ENCODE results near the gene ADPRH.

Gene ADPRH

GRCh38 chr3:119598410-119599098 lies 19.3 kb downstream of the ADPRH start:
- DNase-seq, result no peak

- DNase-seq, result no peak
These were observed 20.4 kb downstream of the ADPRH start for GRCh38 chr3:119599558-119600174.

DNA sequence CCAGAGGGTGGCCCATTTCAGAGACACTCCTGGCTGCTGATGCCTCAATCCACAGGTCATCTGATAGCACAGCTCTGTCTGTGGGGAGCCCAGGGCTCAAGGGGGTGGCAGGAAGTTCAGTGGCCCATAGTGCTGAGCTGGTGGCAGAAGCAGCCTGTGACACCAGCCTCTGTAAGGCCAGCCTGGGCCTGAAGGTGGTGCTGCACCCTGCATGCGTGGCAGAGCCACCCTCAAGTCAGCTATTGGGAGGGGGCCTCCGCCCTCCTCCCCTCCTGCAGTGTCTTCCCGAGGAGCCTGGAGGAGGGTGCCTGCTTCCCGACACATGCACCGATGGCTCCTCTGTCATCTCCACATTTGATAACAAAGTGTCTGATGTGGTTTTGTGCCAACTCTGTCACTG lies 21.4 kb downstream of the ADPRH start:
- DNase-seq, result no peak

GRCh38 chr3:119601154-119601553 lies 21.9 kb downstream of the ADPRH start:
- DNase-seq, result no peak

GRCh38 chr3:119602676-119603075 lies 23.4 kb downstream of the ADPRH start:
- no peak for DNase-seq

DNA sequence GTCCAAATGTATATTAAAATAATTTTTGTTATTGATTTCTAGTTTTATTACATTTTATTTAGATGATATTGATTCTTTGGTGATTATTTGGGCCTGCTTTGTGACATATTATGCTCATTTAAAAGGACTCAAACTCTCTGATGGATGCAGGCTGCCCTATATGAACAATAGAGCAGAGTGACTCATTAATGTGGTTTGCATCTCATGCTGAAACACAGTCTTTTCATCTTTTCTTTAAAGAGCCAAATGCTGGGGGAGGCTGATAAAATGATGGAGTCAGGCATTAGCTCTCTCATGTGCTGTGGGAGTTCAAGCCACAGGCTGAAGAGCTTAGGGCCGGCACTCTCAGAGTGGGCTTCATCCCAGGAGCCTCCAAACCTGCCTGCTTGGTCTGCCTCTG lies 25.6 kb downstream of the ADPRH start:
- DNase-seq, result no peak

GRCh38 chr3:119608405-119609000 lies 29.2 kb downstream of the ADPRH start:
- DNase-seq, result no peak

DNA sequence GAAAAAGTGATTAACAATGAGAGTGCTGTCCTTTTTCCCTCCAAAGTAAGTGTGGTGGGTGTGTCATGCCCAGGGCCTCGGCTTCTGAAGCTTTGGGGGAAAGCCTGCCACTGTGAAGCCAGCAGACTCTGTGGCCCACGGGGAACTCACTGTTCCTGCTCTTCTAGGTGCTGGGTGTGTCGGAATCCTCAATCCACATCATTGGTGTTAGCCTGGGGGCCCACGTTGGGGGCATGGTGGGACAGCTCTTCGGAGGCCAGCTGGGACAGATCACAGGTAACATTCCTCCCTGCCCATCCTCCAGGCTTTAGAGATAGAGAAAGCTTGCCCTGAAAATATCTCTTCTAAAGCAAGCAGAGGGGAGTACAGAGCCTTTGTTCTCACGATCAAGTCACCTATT lies 30.0 kb downstream of the ADPRH start:
- DNase-seq, result no peak

DNA sequence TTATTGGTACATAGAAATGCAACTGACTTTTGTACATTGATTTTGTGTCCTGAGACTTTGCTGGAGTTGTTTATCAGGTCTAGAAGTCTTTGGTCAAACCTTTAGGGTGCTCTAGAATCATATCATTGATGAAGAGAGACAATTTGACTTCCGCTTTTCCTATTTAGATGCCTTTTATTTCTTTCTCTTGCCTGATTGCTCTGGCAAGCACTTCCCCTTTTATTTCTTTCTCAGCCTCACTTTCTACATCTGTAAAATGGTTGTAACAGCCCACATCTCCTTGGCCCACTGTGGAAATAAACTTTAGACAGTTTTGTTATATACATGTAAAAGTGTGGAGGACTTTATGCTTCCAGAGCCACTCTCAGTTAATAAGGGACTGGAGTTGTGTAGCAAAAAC lies 32.4 kb downstream of the ADPRH start:
- DNase-seq, result no peak

- DNase-seq, result no peak
These were observed 33.9 kb downstream of the ADPRH start for GRCh38 chr3:119613201-119613600.

GRCh38 chr3:119613872-119614271 lies 34.6 kb downstream of the ADPRH start:
- no peak for DNase-seq

GRCh38 chr3:119616056-119616455 lies 36.8 kb downstream of the ADPRH start:
- no peak for DNase-seq

- DNase-seq, result no peak
These were observed 39.8 kb downstream of the ADPRH start for GRCh38 chr3:119619094-119619493.

DNA sequence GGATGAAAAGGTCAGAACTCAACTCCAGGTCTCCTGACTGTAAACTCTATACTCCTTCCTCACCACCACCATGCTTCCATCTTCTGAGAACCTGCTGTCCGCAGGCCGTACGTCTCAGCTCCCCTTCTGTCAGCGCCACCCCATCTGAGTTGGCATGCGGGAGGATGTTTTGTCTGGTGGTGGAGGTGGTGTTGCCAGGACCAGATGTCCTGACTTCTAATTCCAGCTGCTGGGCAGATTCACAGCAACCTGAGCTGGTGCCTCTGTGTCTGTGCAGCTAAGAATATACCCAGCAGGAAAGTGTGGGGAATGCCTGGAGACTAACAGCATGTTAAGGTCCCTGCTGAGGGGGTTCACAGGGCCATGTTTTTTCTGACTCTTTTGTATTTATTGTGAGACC lies 41.6 kb downstream of the ADPRH start:
- no peak for DNase-seq

DNA sequence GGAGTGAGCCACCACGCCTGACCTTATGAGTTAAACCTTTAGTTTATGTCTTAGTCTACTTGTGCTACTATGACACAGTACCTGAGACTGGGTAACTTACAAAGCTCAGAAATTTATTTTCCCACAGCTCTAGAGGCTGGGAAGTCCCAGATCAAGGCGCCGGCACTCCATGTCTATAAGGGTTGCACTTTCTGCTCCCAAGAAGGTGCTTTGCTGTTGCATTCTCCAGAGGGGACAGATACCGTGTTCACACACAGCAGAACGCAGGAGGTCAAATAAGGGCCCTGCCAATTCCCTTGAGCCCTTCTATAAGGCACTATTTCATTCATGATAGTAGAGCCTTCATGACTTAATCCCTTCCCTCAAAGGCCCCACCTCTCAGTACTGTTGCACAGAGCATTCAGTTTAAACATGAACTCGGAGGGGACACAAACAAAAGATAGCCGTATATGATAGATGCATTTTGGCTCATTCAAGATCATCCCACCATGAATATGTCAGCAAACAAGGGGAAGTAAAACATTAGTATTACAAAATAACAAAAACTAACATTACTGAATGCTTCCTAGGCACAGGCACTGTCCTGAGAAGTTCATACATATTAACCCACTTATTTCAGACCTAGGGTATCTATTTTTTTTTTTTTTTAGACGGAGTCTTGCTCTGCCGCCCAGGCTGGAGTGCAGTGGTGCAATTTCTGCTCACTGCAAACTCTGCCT lies 44.9 kb downstream of the ADPRH start:
- no peak for DNase-seq

- DNase-seq, result no peak
These were observed 46.3 kb downstream of the ADPRH start for GRCh38 chr3:119625451-119626153.

DNA sequence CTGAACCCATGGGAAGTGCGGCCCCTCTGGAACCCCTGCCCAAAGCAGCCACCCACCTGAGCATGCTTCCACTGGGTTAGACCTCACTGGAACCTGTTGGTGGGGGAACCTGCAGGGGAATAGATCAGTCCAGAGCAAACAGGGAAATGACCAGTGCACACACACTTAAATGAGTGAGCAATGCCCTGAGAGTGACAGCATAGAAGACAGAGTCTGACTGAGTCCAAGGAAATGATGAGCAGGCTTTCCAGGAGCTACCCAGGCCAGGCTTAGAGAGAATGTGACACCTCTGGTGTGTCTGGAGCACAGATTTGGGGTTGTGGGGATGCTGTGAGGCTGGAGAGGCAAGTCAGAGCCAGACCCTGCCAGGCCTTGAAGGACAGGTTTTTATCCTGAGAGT lies 46.9 kb downstream of the ADPRH start:
- no peak for DNase-seq

DNA sequence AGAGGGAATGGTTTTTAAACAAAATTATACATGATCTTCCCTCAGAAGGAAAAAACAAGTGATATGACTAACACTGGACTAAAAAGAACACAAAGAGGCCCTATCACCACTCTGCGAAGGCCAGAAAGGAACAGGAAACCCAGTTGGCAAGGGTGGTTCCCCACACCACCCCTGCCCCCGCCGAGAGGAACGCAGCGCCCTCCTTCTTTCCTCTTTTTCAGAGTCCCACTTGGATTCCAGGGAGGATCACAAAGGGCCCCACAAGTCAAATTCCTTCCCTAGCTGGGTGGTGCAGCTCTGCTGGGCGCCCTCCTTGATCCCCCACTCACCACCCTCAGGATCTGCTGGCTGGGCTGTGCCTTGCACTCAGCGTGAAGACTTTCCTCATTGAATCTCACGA lies 48.2 kb downstream of the ADPRH start:
- no peak for DNase-seq

- no peak for DNase-seq
These were observed 49.1 kb downstream of the ADPRH start for GRCh38 chr3:119628390-119628789.

DNA sequence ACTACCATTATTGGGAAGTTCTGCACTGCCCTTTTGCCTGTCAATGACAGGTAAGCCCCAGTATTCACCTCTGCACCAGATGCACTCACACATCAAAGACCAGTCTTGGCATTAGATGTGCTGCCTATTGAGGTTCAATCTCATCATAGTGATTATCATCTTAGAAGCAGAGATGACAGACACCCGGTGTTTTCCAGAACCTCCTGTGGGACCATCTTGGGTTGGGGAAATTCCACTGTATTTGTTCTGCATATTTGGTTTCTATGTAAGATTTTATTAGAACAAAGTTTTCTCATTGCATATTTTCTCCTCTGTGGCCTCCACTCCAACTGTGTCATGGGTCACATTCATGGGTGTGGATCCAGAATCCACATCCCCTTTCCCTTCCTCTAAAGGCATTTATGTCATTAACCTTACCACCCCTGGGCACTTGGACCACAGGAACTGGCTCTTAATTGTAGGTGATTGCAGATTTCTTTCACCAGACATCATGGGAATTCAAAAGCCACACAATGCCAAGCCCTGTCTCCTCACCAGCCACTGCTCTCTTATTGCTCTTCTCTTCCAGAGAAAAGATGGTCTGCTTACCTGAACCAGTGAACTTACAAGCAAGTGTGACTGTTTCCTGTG lies 49.6 kb downstream of the ADPRH start:
- DNase-seq, result no peak

DNA sequence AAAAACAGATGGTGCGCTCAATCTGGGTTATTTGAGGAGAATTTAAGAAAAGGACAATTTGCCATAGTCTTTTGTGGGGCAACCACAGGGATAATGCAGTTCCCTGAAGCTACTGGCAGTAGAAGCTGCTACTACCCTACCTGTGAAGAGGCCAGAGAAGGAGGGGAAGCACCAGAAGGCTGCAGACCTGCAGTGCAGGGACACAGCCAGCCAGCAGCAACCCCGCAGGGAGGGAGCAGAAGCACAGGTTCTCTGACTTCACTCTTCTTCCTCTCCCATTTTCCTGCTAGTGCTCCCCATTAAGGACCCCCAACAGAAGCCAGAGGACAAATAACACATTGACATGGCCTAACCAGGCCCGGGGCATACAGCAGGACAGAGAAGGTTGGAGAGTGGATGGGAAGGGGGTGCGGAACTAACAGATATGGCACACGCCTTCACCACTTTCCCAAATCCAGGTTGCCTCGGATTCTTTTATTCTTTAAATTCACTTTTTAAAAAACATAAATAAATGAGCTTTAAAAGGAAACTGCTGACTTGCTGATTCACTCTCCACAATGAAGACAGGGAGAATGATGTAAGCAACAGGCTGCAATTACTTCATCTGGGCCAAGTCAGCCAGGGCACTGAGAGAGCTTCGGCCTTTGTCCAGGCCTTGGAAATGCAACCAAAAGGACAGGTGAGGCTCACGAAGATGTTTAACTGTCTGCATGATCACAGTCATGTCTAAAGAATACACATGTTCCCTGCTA lies 51.0 kb downstream of the ADPRH start:
- DNase-seq, result no peak

DNA sequence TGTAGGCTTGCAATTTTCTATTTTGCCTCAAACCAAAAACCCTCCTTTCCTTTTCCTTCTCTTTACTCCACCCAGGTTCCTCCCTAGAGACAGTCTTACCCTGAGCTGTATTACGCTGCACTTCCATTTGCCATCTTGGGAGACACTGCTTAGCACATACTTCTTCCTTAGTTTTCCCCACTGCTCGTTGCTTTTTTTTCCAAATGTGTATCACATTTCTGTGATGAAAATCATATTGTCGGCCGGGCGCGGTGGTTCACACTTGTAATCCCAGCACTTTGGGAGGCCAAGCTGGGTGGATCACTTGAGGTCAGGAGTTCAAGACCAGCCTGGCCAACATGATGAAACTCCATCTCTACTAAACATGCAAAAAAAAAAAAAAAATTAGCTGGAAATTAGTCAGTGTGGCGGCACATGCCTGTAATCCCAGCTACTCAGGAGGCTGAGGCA lies 51.6 kb downstream of the ADPRH start:
- no peak for DNase-seq

Measured in cerebellar nuclear complex (tissue), 1 donor.